HCT116 (cell line): ENCODE results near the gene CACNA1C. TPM values are rescaled to one million over a fixed set of nuclear protein-coding genes. Genes with fewer than 3 reads are reported as not detected.

Experiments
- ATAC-seq: fragments of 200-7000 bp; cut with Tn5 transposase; 2 replicates; pipeline ENCODE4 v1.9.1; 2020; ENCODE audit warnings: mild to moderate bottlenecking, moderate library complexity
- BruUV-seq: library from RNA; stranded (reverse); fragments of 400-500 nt; replicated peaks from 2 replicates; lab custom pipeline; 2021; lab: Mats Ljungman, UMichigan
- CTCF ChIA-PET: fragments of 300-600 bp; sonication (Branson Sonifier 250); formaldehyde crosslinking; loops from one replicate; lab custom pipeline; 2021; ENCODE audit warnings: antibody characterized with exemption; lab: Charles Lee
- POLR2A ChIA-PET: fragments of 300-600, 350-600 bp; sonication (Branson Sonifier 250); formaldehyde crosslinking; loops from one replicate; lab custom pipeline; 2021; ENCODE audit warnings: antibody characterized with exemption; lab: Charles Lee
- RAD21 ChIA-PET, 2 experiments: fragments of 300-600 bp; sonication (Branson Sonifier 250); formaldehyde crosslinking; loops; one replicate each; lab custom pipeline; 2023; ENCODE audit warnings: low total read pairs in 2 of 2; ENCODE audit not compliant: uncharacterized antibody in 2 of 2, unreplicated experiment in 2 of 2, low non-redundant PET in 1 of 2; lab: Charles Lee
- DNase-seq: peaks from one replicate; pipeline ENCODE4 v3.0.0-alpha.2; 2010; ENCODE audit warnings: low read depth, low spot score
- H2AFZ ChIP-seq: fragments of 200-600 bp; shearing (Covaris generic), sonication (generic); 2 replicates; pipeline ENCODE4 v1.6.1; 2017; ENCODE audit warnings: low read depth, mixed run types, mixed read lengths, antibody characterized with exemption, low read length; ENCODE audit not compliant: poor library complexity, severe bottlenecking
- H3K27ac ChIP-seq: 2 replicates; pipeline ENCODE4 v1.5.1; 2012; ENCODE audit warnings: low read depth, low read length
- H3K27me3 ChIP-seq: fragments of 200-600 bp; sonication (generic); 2 replicates; pipeline ENCODE4 v1.6.1; 2016; ENCODE audit warnings: mixed run types, low read length, mixed read lengths; ENCODE audit not compliant: insufficient read depth
- H3K36me3 ChIP-seq, 2 experiments: fragments of 200-500 bp in 1 of 2; fragments of 200-600 bp in 1 of 2; sonication (Bioruptor generic) in 1 of 2; sonication (generic) in 1 of 2; 2 replicates each; pipeline versions ENCODE4 v1.5.1 to v1.6.1; 2014 to 2016; ENCODE audit warnings: low read length in 2 of 2, inconsistent platforms in 1 of 2, mixed read lengths in 1 of 2, mixed run types in 1 of 2; ENCODE audit not compliant: insufficient read depth in 2 of 2, control insufficient read depth in 1 of 2
- H3K4me1 ChIP-seq, 2 experiments: fragments of 200-600 bp in 1 of 2; sonication (generic) in 1 of 2; 2 replicates each; pipeline versions ENCODE4 v1.5.1 to v1.6.1; 2012 to 2017; ENCODE audit warnings: low read length in 2 of 2, inconsistent platforms in 1 of 2, mild to moderate bottlenecking in 1 of 2, mixed read lengths in 1 of 2, mixed run types in 1 of 2, moderate library complexity in 1 of 2; ENCODE audit not compliant: insufficient read depth in 2 of 2, control insufficient read depth in 1 of 2
- H3K4me2 ChIP-seq: fragments of 200-600 bp; sonication (generic); 2 replicates; pipeline ENCODE4 v1.6.1; 2017; ENCODE audit warnings: mixed run types, low read length, mixed read lengths
- H3K4me3 ChIP-seq, 2 experiments: fragments of 200-600 bp in 1 of 2; sonication (generic) in 1 of 2; replicated peaks in 1 of 2; 2 replicates each; pipeline ENCODE4 v1.5.1; 2011 to 2016; ENCODE audit warnings: low read length in 2 of 2, control low read depth in 1 of 2, low read depth in 1 of 2, mild to moderate bottlenecking in 1 of 2, mixed read lengths in 1 of 2, mixed run types in 1 of 2
- H3K79me2 ChIP-seq: fragments of 200-600 bp; sonication (generic); 2 replicates; pipeline ENCODE4 v1.6.1; 2017; ENCODE audit warnings: mild to moderate bottlenecking, mixed run types, low read length, moderate library complexity, mixed read lengths; ENCODE audit not compliant: insufficient read depth
- H3K9ac ChIP-seq: fragments of 200-600 bp; sonication (generic); 2 replicates; pipeline ENCODE4 v1.6.1; 2016; ENCODE audit warnings: low read length, mixed read lengths
- H3K9me2 ChIP-seq: fragments of 200-600 bp; sonication (generic), shearing (Covaris generic); 2 replicates; pipeline ENCODE4 v1.6.1; 2017; ENCODE audit warnings: mixed run types, mild to moderate bottlenecking, moderate library complexity; ENCODE audit not compliant: insufficient read depth
- H3K9me3 ChIP-seq, 2 experiments: fragments of 200-500 bp in 1 of 2; fragments of 200-600 bp in 1 of 2; sonication (Bioruptor generic) in 1 of 2; sonication (generic) in 1 of 2; 2 replicates each; pipeline ENCODE4 v1.6.1; 2014 to 2017; ENCODE audit warnings: low read length in 2 of 2, mixed read lengths in 2 of 2, inconsistent platforms in 1 of 2, low read depth in 1 of 2, mild to moderate bottlenecking in 1 of 2, mixed run types in 1 of 2, moderate library complexity in 1 of 2; ENCODE audit not compliant: control insufficient read depth in 1 of 2, insufficient read depth in 1 of 2
- H4K20me1 ChIP-seq: fragments of 200-600 bp; sonication (generic), shearing (Covaris generic); 2 replicates; pipeline ENCODE4 v1.6.1; 2017; ENCODE audit warnings: mixed run types, mild to moderate bottlenecking, moderate library complexity; ENCODE audit not compliant: insufficient read depth
- ATF3 ChIP-seq: IDR thresholded peaks from 2 replicates; pipeline ENCODE4 v1.6.1; 2012
- CEBPB ChIP-seq: IDR thresholded peaks from 2 replicates; pipeline ENCODE4 v1.6.1; 2012; ENCODE audit warnings: low read depth
- CTCF ChIP-seq, 3 experiments: fragments of 200-600 bp in 1 of 3; sonication (generic) in 1 of 3; IDR thresholded peaks in 2 of 3; conservative IDR thresholded peaks in 1 of 3; 2 replicates each; pipeline ENCODE4 v1.5.1; 2012 to 2017; ENCODE audit warnings: low read depth in 2 of 3, low read length in 2 of 3, antibody characterized with exemption in 1 of 3, borderline replicate concordance in 1 of 3, control low read depth in 1 of 3, mild to moderate bottlenecking in 1 of 3, mixed read lengths in 1 of 3, mixed run types in 1 of 3, moderate library complexity in 1 of 3; ENCODE audit not compliant: insufficient read depth in 1 of 3
- ELF1 ChIP-seq: IDR thresholded peaks from 2 replicates; pipeline ENCODE4 v1.6.1; 2012; ENCODE audit warnings: low read depth, borderline replicate concordance
- EZH2 ChIP-seq: fragments of 200-600 bp; sonication (generic); IDR thresholded peaks from 2 replicates; pipeline ENCODE4 v1.6.1; 2017; ENCODE audit warnings: antibody characterized with exemption, mixed run types
- EZH2phosphoT487 ChIP-seq: fragments of 200-600 bp; IDR thresholded peaks from 2 replicates; pipeline ENCODE4 v1.6.1; 2018; ENCODE audit warnings: antibody characterized with exemption, borderline replicate concordance
- FOSL1 ChIP-seq: IDR thresholded peaks from 2 replicates; pipeline ENCODE4 v1.6.1; 2012; ENCODE audit warnings: low read depth
- POLR2A ChIP-seq: IDR thresholded peaks from 2 replicates; pipeline ENCODE4 v1.7.0; 2011; ENCODE audit warnings: borderline replicate concordance; ENCODE audit not compliant: insufficient read depth, insufficient read length; ENCODE audit errors: extremely low read depth
- POLR2AphosphoS5 ChIP-seq: IDR thresholded peaks from 2 replicates; pipeline ENCODE4 v1.6.1; 2011; ENCODE audit warnings: mild to moderate bottlenecking, low read depth, low read length, moderate library complexity
- RAD21 ChIP-seq: IDR thresholded peaks from 2 replicates; pipeline ENCODE4 v1.6.1; 2012; ENCODE audit warnings: low read depth, mild to moderate bottlenecking
- REST ChIP-seq: IDR thresholded peaks from 2 replicates; pipeline ENCODE4 v1.6.1; 2012; ENCODE audit warnings: low read depth
- SIN3A ChIP-seq: IDR thresholded peaks from 2 replicates; pipeline ENCODE4 v1.6.1; 2012; ENCODE audit warnings: low read depth
- SP1 ChIP-seq: IDR thresholded peaks from 2 replicates; pipeline ENCODE4 v1.6.1; 2012; ENCODE audit warnings: low read depth
- TCF7L2 ChIP-seq: IDR thresholded peaks from 2 replicates; pipeline ENCODE4 v1.7.0; 2011; ENCODE audit warnings: borderline replicate concordance, inconsistent platforms; ENCODE audit not compliant: insufficient read depth, insufficient read length; ENCODE audit errors: extremely low read depth
- YY1 ChIP-seq: IDR thresholded peaks from 2 replicates; pipeline ENCODE4 v1.6.1; 2011; ENCODE audit warnings: low read length, low read depth, moderate library complexity, mild to moderate bottlenecking; ENCODE audit not compliant: insufficient replicate concordance; ENCODE audit errors: extremely low read depth
- ZBTB33 ChIP-seq: IDR thresholded peaks from 2 replicates; pipeline ENCODE4 v1.6.1; 2011; ENCODE audit warnings: mild to moderate bottlenecking, low read length, moderate library complexity; ENCODE audit not compliant: insufficient replicate concordance; ENCODE audit errors: extremely low read depth
- ZFX ChIP-seq: fragments of 450-650 bp; IDR thresholded peaks from 2 replicates; pipeline ENCODE4 v1.6.1; 2017
- ZNF274 ChIP-seq: fragments of 200-500 bp; sonication (Bioruptor generic); IDR thresholded peaks from 2 replicates; pipeline ENCODE4 v1.6.1; 2014; ENCODE audit warnings: mild to moderate bottlenecking, low read depth, low read length, inconsistent platforms
- intact Hi-C: fragments of 100-400 bp; cut with micrococcal nuclease; formaldehyde crosslinking; loops from 2 replicates; pipeline ENCODE4 v1.10.0; 2022
- total RNA-seq: library from RNA; stranded (reverse); gene quantifications from one replicate; pipeline ENCODE4 v1.2.1, GENCODE V29; 2021; ENCODE audit not compliant: unreplicated experiment
- TF ChIP-seq, protein P1 (sequence below): IDR thresholded peaks from 2 replicates; pipeline ENCODE4 v1.6.1; 2012

Gene CACNA1C
- total RNA-seq, 1 experiment from 2014 or later: 0.05 TPM

- H2AFZ ChIP-seq: no peak overlapping the region
- ATAC-seq (no peak), DNase-seq (no peak)
- no peaks in the 10 kb centered on the region for H3K9me2 ChIP-seq
- ChIA-PET POLR2A (no interaction called here), RAD21 (no interaction called here), CTCF (no interaction called here)
- no TSS peak for BruUV-seq
- intact Hi-C loops: no loop called here
- no peak overlapping the region for H3K4me2 ChIP-seq
- H3K4me3 ChIP-seq: no peak overlapping the region
- no peak overlapping the region for H3K27ac ChIP-seq
- H3K9ac ChIP-seq: no peak overlapping the region
- H3K36me3 ChIP-seq: no peaks in the 10 kb centered on the region
- no peaks in the 10 kb centered on the region for H4K20me1 ChIP-seq
- no peaks in the 10 kb centered on the region for H3K79me2 ChIP-seq
- TF ChIP-seq ZFX: no peak
- TF ChIP-seq ZNF274: no peak
- TF ChIP-seq TCF7L2: no peak
- no peak for TF ChIP-seq POLR2AphosphoS5
- TF ChIP-seq POLR2A: no peak
- no peak for TF ChIP-seq CTCF (IDR thresholded peaks at IDR 0.05 in 2 of 3, conservative IDR thresholded peaks at IDR 0.05 in 1 of 3; ENCODE audit: borderline replicate concordance in 1 of 3, insufficient read depth in 1 of 3, low read depth in 2 of 3, low read length in 2 of 3)
- no peak for TF ChIP-seq RAD21
- TF ChIP-seq SIN3A: no peak
- TF ChIP-seq FOSL1: no peak
- TF ChIP-seq EZH2phosphoT487: no peak
- TF ChIP-seq REST: no peak
- TF ChIP-seq ZBTB33: no peak
- TF ChIP-seq ELF1: no peak
- TF ChIP-seq SP1: no peak
- TF ChIP-seq YY1: no peak
- TF ChIP-seq ATF3: no peak
- TF ChIP-seq, protein P1, sequence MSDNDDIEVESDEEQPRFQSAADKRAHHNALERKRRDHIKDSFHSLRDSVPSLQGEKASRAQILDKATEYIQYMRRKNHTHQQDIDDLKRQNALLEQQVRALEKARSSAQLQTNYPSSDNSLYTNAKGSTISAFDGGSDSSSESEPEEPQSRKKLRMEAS: no peak
- no peak for TF ChIP-seq EZH2
- TF ChIP-seq CEBPB: no peak
- H3K4me1 ChIP-seq: no peaks in the 10 kb centered on the region; a peak in 1 of 4 replicates
- no peaks in the 10 kb centered on the region for H3K9me3 ChIP-seq
- H3K27me3 ChIP-seq: peaks cover 40% of the 10 kb centered on the region; the same call in 1 of the 2 replicates
Observed at GRCh38 chr12:2555487-2556082, 502.8 kb downstream of the CACNA1C start.
